ENCODE results near the gene RCAN2.

The RCAN2 gene

GRCh38 chr6:46491628-46492547 lies 639 bp upstream of the RCAN2 start:
- DNase-seq, result peak in 57 of 58 donors; percentile 14 to 81 (median 64)

GRCh38 chr6:46490425-46491200 lies 636 bp downstream of the RCAN2 start:
- DNase-seq, result peak in 36 of 58 donors; percentile 5 to 62 (median 41)

GRCh38 chr6:46486181-46486580 lies 5.1 kb downstream of the RCAN2 start:
- DNase-seq, result no peak

- peak in 3 of 58 donors; percentile 5 to 15 (median 6) for DNase-seq
These were observed 7.0 kb downstream of the RCAN2 start for GRCh38 chr6:46484081-46484820.

GRCh38 chr6:46476301-46476700 lies 14.9 kb downstream of the RCAN2 start:
- DNase-seq, result no peak

GRCh38 chr6:46473881-46474280 lies 17.4 kb downstream of the RCAN2 start:
- DNase-seq, result peak in 3 of 58 donors; percentile 0 to 24 (median 1)

- DNase-seq, result no peak
These were observed 19.0 kb downstream of the RCAN2 start for GRCh38 chr6:46472243-46472642.

GRCh38 chr6:46469021-46469420 lies 22.2 kb downstream of the RCAN2 start:
- DNase-seq, result no peak

- no peak for DNase-seq
These were observed 22.7 kb downstream of the RCAN2 start for GRCh38 chr6:46468403-46469010.

- no peak for DNase-seq
These were observed 24.7 kb downstream of the RCAN2 start for GRCh38 chr6:46466570-46466969.

- no peak for DNase-seq
These were observed 25.7 kb downstream of the RCAN2 start for GRCh38 chr6:46465294-46466165.

GRCh38 chr6:46456297-46456696 lies 35.0 kb downstream of the RCAN2 start:
- DNase-seq, result no peak

- DNase-seq, result no peak
These were observed 36.6 kb downstream of the RCAN2 start for GRCh38 chr6:46454691-46455090.

- no peak for DNase-seq
These were observed 37.4 kb downstream of the RCAN2 start for GRCh38 chr6:46453741-46454316.

GRCh38 chr6:46453216-46453615 lies 38.0 kb downstream of the RCAN2 start:
- peak in 3 of 58 donors; percentile 2 to 27 (median 19) for DNase-seq

GRCh38 chr6:46452312-46452917 lies 38.8 kb downstream of the RCAN2 start:
- no peak for DNase-seq

GRCh38 chr6:46451343-46451742 lies 39.9 kb downstream of the RCAN2 start:
- DNase-seq, result no peak

- no peak for DNase-seq
These were observed 46.3 kb downstream of the RCAN2 start for GRCh38 chr6:46444772-46445454.

- DNase-seq, result no peak
These were observed 47.6 kb downstream of the RCAN2 start for GRCh38 chr6:46443623-46444022.
